Activated T-cell treated with anti-CD3 and anti-CD28 coated beads for 1 hour (primary cell): ENCODE results near the gene FGR.
A peak's percentile ranks its signal among the peaks of the same experiment; 100 is the strongest.

Experiments used
- DNase-seq: peaks from one replicate; pipeline ENCODE4 v3.0.0-alpha.2; 2020; ENCODE audit warnings: low read depth

Gene FGR

DNA sequence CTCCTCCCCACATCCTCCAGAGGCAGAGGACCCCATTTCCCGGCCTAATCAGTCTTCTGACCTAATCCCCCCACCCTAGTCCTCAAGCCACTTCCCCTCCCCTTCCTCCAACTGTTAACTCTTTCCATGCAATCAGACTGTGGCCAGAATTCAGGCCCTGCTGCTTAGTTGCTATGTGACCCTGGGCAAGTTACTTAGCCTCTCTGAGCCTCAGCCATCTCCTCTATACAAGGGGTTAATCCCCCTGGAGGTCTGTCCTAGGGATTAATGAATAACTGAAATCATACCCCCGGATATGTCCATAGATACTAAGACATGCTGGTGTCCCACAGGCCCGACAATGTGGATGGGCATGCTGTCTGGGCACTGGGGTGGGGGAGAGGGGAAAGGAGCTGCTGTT lies 49.3 kb downstream of the FGR start:
- no peak for DNase-seq

DNA sequence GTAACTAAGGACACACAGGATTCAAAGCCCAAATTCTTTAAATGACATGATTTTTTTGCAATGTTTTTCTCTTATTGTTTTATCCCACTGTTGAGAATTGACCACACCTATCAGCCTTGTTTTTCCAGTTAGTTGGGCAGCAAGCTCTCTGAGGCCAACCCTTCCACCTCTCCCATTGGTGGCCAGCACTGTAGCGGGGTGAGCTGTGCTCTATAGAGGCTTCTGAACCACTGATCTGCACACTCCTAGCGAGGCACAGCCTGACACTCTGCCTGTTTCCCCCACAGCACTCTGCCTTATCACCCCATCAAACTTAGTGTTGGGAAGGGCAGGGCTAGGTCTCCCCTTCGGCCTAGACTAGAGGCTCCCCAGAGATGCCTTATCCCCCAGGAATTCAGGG lies 50.5 kb downstream of the FGR start:
- DNase-seq: no peak

DNA sequence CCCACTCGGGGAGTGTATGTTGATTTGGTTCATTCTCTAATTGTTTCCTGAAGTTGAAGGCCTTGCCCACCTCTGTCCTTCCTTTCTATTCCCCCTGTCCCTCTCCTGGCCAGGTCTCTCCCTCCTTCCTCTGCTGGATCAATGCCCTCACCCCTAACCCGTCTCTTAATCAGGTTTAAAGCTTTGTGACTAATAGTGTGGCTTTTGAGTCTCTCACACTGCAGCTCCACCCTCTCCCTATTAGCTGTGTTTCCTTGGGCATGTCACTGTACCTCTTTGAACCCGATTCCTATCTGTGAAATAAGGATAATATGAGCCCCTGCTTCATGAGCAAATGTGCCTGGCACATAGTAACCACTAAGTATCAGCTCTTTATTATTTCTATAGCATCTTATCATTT lies 51.5 kb downstream of the FGR start:
- DNase-seq: no peak

DNA sequence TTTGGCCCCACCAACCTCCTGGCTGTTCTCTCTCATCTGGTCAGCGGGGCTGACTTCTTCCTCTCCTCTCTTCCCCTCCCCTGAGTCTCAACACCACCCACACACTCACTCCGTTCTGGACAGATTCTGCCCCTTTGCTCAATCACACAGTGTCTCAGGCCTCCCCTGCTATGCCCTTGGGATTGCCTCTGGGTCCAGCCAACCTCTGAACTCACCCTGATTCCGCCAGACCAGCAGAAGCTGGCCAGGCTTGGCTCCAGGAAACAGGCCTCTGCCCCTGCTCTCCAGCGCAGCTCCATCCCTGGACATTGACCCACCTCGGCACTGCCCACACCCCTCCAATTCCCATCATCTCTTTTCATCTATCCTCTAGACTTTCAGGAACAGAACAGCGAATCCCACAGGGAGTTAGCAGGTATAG lies 53.2 kb downstream of the FGR start:
- DNase-seq: no peak

DNA sequence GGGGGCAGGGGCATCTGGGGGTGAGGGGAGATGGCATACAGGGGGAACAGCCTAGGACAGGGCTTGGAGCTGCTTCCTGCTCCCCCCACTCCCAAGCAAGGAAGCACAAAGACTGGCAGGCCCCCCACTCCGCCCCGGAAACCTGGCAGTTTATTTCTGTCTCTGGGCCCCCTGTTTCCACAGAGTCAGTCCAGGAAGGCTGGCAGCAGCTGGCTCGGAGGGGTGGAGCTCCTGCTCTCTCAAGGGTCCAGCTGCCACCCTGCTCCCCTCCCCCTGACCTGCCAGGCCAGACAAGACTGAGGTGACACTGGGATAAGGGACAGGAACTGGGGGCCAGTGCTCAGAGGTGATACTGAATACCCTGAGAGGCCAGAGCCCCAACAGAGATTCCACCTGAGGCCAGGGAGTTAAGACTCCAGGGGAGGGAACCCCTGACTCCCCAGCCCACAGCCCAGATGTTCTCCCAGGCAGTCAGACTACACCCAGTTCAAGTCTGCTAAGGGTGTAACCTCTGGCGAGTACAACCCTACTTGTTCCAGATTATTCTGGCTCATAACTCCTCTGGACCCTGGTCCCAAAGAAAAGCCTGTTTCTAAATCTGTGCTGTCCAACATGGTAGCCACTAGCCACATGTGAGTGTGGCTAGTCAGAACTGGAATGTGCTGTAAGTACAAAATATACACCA lies 57.3 kb downstream of the FGR start:
- DNase-seq: no peak

DNA sequence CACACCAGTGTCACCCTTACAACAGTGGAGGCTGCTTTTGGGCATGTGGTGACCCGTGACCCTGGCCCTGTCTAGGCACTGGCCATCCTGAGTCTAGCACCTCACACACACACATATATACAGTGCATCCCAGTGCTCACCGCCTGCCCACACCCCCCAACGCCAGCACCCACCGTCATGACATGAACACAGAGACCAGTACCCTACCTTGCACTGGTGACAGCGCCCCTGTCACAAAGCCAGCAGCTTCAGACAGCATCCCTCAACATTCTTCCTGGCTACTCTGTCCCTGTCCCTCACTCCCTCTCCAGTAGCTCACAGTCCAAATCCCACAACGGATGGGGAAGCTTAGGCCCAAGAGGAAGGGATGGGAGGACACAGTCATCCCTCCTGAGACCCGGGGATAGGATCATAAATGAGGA lies 58.2 kb downstream of the FGR start:
- DNase-seq: no peak

DNA sequence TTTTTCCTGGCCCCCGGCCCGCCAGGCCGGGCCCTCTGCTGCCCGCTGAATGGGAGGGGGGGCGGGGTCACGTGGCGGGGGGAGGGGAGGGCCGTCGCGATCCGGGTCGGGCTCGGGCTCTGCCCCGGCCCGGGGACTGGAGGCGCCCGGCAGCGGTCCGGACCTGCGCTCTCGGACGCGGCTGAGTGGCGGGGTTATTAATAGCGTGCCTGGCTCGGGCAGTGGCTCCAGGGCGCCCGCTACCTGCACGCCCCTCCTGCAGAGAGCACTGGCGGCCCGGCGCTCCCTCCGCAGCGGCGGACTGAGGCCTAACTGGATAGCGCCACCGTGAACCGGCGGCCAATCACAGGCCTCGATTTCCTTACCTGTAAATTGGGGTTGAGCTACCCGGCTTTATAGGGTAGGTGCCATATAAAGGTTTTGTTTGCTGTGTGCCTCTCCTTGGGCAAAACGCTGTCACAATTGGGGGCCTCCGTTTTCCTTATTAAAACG lies 59.1 kb downstream of the FGR start:
- no peak for DNase-seq

DNA sequence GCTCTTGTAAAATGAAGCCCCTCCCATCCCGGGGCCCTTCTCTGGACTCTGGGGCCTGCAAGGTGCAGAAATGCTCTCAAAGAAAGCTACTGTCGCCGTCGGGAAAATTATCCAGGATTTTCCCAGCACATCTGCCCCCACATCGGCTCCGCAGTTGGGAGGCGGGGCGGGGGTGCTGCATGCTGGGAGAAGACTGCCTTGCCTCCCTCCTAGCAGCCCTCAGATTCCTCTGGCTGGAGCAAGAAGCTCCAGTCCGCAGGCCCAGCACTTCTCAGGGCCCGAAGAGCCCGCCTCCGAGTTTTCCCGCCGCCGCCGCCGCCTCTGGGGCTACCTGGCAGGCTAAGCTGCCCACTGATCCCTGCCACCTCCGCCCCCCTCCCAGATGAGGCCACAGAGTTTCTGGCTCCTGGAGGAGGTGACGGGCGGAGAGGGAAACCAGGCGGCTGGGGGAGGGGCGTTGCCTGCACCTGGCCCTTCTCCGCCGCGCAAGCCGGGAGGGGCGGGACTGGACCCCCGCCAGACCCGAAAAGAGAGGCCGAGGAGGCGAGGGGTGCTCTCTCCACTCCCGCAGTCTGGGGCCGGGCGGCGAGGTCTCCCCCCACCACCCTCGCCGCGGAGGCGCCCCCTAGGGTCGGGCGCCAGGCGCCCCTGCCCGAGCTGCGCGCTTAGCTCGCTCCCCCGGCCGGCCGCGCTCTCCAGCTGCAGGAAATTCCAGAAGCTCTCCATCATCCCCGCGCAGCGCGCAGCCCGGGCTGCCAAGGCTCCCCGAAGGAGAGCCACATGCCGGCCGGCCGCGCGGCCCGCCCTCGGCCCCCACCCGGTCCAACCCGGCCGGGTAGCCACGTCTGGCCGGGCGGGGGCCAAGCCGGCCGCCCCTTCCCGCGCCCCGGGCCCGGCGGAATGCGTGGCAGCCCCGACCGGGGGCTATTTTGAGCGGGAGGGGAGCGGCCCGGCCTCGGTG lies 59.8 kb downstream of the FGR start:
- no peak for DNase-seq

DNA sequence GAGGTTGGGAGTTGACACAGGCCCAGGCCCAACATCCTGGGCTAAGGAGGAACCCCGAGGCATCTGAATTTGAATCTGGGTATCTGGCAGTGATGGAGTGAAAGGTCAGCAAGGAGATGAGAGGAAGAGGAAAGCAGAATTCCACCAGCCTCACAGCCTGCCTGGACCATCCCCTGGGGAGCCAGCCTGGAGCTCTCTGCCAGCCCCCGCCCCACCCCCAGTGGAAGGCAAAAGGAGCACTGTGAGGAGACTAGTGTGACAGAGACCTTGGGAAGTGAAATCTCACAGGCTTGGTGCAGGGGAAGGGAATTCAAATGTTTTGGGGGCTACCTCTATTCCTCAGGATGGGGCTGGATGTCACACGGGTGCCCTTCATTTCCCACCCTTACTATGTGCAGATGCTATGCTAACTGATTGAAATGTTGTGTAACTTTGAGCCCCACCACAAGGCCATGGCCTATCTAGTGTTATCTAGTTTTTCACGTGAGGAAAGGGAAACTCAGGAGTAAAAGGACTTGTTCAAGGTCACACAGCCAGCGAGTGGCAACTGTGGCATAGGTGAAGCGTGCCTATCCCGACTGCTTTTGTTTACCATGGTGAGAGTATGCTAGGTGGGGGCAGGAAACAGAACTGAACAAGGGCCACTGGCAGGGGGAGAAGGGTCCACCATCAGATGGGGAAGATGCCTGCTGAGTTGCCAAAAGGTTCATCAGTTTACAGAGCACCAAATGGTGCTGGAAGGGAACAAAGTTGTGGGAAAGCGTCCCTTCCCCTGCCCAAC lies 60.8 kb downstream of the FGR start:
- DNase-seq: no peak

DNA sequence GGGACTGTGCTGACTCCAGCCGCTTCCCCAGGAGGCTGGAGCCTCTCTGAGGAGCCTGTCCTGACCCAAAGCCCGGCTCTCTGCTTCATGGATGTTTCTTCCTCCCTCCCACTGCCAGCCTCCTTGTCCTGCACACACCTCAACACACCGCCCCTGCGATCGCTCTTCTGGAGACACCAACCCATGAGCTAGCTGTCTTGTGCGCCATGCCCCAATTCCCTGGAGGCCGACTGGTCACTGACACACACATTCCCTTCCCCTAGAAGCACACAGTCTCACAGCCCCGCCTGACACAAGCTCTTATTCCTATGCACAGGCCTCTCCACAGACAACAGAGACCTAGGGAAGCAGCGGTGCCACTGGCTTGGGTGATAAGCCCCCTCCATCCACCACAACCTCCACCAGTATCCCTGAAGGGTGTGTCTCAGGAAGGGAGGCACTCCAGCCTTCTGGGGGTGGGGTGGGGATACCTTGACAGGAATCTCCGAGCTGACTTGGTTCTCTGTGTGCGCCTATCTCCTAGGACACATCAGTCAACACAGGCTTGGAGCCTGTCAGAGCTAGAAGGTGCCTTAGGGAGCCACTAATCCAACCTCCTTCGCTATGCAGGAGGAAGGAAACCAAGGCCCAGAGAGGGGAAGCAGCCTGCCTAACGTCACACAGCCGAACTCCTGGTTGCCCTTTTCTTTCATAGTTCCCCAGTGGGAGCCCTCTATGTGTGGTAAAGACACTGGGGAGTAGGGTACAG lies 62.1 kb downstream of the FGR start:
- DNase-seq: no peak

DNA sequence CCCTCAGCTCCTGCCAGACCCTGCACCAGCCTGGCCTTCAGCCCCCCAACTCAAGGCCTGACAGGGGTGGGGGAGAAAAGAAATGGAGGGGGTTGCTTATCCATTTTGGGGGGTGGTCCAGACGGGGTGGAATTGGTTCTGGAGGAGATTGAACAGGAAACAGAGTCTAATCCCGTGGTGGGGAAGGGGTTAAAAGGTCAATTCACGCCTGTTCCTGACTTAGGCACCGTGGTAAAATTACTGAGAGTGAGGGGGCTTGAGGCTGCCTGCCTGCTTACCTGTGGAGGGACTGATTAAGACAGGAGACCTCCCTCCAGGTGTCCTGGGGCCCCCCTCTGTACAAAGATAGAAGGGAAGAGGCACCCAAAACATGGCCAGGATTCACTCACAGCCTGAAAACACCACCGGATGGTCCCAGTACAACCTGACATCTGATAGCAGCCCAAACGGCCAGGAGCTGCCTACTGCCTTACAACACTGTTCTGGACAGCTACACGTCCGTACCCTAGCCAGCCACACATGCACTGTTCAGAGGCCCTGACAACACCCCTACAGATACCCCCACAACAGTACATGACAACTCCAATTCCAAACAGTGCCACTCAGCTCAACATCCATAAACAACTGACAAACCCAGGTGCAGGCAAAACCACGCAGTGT lies 62.8 kb downstream of the FGR start:
- DNase-seq: no peak

DNA sequence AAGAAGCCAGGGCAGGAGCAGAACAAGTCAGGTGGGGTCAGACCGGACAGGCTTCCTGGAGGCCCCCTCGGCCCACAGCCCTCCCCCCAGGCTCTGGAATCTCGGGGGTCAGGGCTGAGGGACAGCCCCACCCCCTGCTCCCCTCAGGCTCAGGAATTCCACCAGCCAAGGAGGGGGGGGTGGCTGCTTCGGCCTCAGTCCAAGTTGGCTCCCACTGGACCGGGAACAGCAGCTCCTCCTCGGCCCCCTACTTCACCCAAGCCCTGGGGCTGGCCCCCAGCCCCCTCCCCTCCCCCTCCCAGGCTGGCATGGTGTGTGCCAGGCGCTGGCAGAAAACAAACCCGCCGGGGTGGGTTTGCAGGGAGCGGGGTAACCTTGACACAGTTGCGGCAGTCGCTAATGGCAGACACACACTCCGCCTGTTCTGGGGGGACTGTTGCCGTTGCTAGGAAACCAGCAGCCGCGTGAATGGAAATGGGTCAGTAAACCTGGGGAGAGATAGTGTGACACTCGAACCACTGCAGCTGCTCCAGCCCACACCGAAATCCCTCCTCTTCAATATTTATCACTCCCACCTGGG lies 63.5 kb downstream of the FGR start:
- no peak for DNase-seq

DNA sequence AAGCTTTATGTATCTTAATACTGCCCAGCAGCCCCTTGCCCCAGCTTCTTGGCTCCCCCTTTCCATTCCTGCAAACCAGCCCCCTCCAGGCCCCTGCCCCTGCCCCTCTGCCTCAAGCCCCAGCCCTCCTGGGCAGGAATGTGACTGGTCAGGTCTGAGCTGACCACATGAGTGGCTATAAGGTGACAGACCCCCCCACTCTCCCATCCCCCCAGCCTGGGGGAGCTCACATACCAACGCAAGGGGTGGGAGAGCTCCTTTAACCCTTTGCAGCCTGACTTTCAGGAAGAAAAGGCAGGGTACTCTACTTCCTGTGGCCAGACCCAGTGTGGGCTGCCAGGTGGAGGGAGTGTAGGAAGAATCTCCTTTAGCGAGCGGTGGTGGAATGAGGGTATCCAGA lies 64.2 kb downstream of the FGR start:
- DNase-seq: no peak

DNA sequence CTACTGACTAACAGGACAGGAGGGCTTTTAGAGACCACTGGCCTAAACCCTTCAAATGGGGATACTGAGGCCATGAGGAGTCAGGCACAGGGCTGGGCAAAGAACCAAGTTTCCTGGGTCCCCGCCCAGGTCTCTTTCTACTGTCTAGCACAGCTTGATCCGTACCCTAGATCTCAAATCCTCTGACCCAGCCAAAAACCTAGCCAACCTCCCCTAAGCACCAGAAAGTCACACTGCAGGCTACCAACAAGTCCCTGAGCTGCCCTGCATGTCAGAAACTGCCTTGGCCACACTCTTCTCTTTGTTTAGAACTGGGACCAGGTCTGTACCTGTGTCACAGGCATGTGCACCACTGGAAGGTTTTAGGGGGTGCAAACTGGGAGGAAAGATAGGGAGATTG lies 64.6 kb downstream of the FGR start:
- no peak for DNase-seq

DNA sequence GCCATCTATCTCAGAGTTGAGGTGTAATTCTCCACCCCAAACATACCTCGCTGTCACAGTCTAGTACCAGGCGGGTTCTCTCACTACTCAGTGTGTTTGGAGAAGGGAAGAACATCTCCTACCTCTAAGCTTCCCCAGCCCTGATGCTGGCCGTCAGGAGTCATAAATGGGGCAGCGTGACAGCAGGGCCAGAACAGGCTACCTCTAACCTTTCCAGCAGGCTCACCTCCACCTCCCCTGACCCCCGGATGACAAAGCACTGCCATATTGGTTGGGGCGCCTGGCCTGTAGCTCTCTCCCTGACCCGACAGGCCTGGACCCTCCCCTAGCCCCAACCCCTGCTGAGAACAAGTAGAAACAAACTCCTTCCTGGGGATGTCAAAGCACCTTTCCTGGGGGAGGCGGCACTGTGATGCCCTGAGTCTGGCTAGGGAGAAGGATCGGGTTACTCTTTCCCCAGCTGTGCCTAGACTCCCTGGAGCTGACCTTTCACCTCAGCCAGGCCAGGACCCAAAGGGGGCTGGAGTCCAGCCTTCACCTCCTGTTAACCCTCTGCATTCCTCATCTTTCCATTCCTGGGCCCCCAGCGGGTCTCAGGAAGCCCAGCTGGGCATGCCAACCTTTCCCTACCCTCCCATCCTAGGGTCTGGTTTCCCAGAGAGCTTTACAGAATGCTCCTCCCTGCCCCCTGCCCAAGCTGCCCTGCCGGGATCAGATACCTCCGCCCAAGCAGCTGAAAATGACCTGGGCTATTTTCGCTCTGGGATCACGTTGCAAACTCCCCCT lies 65.3 kb downstream of the FGR start:
- DNase-seq: no peak

DNA sequence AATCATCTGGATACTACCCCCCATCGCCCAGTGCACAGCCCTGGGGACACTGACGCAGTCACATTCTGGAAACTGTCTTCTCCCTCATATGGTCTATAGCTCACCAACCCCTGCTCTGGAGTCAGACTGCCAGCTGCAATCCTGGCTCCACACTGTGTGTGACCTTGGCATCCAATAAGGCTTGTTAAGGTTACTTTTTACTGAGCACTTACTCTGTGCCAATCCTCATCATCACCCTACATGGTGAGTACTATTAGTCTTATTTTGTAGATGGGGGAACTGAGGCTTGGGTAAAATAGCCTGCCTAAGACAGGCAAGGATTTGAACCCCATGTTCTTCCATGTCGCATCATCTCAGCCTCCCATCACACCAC lies 65.9 kb downstream of the FGR start:
- DNase-seq: no peak

DNA sequence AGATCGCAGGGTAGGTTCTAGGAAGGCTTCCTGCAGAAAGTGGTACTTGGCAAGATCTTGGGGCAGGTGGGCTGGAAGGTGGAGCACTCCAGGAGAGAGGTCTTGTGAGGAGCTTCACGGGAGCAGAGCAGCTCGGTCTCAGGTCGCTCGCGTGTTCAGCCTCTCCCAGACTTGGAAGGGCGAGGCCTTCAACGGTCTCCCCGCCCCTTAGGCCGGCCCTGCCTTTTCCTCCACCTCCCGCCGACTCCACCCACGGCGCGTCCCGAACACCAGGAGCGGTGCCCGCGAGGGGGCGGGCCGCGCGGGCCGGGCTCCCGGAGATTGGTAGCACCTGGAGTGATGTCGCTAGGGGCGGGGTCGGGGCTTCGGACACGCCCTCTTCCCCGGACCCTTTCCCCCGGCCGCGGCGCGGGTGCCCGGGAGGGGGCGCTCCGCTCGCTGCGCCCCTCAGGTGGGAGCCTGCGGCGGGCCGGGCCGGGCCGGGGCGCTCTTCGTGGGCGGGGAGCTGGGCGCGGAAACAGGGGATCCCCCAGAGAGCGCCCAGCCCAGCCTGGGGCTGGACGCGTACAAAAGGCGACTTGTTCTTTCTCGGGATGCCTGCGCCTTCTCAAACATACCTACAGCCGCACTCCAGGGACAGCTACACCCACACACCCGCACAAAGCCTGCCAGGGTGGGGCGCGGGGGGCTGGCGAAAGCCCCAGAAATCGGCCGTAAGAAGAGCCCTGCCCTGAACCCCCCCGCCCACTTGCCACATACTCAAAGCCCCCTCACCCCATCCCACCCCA lies 66.5 kb downstream of the FGR start:
- DNase-seq: peak; percentile 87

DNA sequence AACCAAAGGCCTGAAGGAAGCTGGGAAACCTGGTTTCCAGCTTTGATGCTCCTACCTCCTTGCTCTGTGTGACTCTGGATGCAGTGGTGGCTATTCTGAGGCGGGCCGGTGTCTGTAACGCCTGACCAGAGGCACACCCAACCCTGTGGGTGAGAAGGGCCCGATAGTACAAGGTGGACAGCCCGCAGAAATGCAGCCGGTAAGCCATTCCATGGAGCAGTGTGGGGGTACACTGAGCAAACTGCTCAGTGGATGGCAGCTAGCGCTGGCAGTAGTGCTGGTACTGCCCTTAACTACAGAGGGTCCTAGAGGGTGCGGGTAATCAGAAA lies 67.0 kb downstream of the FGR start:
- no peak for DNase-seq

DNA sequence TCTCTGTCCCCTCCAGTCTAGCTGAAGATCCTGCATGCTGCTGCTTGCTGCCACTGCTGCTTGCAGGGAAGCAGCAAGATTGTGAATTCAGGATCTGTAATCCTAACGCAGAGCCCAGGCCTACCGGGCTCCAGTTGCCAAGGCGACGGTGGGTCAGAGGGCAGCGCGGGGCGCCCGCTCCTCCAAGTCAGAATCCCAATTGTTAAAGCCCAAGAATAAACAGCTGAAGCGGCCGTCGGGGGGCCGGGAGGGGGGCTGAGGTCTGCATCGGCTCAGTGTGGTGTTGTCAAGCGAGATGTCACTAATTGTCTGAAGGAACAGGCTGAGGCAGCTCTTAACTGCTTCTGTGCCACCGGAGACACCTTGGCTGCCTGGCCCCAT lies 67.8 kb downstream of the FGR start:
- no peak for DNase-seq
